Fibroblast of lung (primary cell): ENCODE data around the gene ZNF423. TPM values are rescaled to one million over a fixed set of nuclear protein-coding genes. Genes with fewer than 3 reads are reported as not detected.

Source experiments
- DNase-seq, 2 donors: peaks; one replicate each; pipeline versions ENCODE4 v3.0.0 to v3.0.0-alpha.2; 2010; ENCODE audit warnings: low read depth in 2 of 2
- H2AFZ ChIP-seq: 2 replicates; pipeline ENCODE4 v1.5.1; 2012; ENCODE audit warnings: low read length, control low read depth, inconsistent platforms
- H3K27ac ChIP-seq: 2 replicates; pipeline ENCODE4 v1.5.1; 2011; ENCODE audit warnings: low read length, control low read depth; ENCODE audit not compliant: insufficient read depth
- H3K27me3 ChIP-seq: 2 replicates; pipeline ENCODE4 v1.5.1; 2011; ENCODE audit warnings: mild to moderate bottlenecking, low read length; ENCODE audit not compliant: control insufficient read depth, insufficient read depth
- H3K36me3 ChIP-seq: 2 replicates; pipeline ENCODE4 v1.5.1; 2011; ENCODE audit warnings: low read length; ENCODE audit not compliant: control insufficient read depth, insufficient read depth
- H3K4me1 ChIP-seq: 2 replicates; pipeline ENCODE4 v1.5.1; 2011; ENCODE audit warnings: low read length; ENCODE audit not compliant: control insufficient read depth, insufficient read depth; ENCODE audit errors: extremely low read depth
- H3K4me2 ChIP-seq: 2 replicates; pipeline ENCODE4 v1.5.1; 2011; ENCODE audit warnings: low read length, control low read depth; ENCODE audit not compliant: insufficient read depth; ENCODE audit errors: extremely low read depth
- H3K4me3 ChIP-seq, 4 experiments: fragments of 200-600 bp in 1 of 4; sonication (generic) in 1 of 4; replicated peaks in 1 of 4; 2 replicates each; pipeline ENCODE4 v1.5.1; 2011 to 2016; ENCODE audit warnings: low read length in 4 of 4, low read depth in 3 of 4, mild to moderate bottlenecking in 3 of 4, control low read depth in 2 of 4, inconsistent platforms in 1 of 4, mixed read lengths in 1 of 4; ENCODE audit not compliant: insufficient read depth in 1 of 4; ENCODE audit errors: control extremely low read depth in 1 of 4
- H3K79me2 ChIP-seq: 2 replicates; pipeline ENCODE4 v1.5.1; 2012; ENCODE audit warnings: mild to moderate bottlenecking, low read length, inconsistent platforms; ENCODE audit not compliant: control insufficient read depth, insufficient read depth
- H3K9ac ChIP-seq: 2 replicates; pipeline ENCODE4 v1.5.1; 2011; ENCODE audit warnings: mild to moderate bottlenecking, low read length, control low read depth; ENCODE audit not compliant: insufficient read depth
- H3K9me3 ChIP-seq: 2 replicates; pipeline ENCODE4 v1.5.1; 2012; ENCODE audit warnings: low read depth, low read length; ENCODE audit not compliant: control insufficient read depth, insufficient read depth
- H4K20me1 ChIP-seq: 2 replicates; pipeline ENCODE4 v1.5.1; 2011; ENCODE audit warnings: low read length; ENCODE audit not compliant: control insufficient read depth, insufficient read depth; ENCODE audit errors: extremely low read depth
- CTCF ChIP-seq, 2 donors: IDR thresholded peaks in 1 of 2; conservative IDR thresholded peaks in 1 of 2; 1 replicate in 1 of 2; 2 replicates in 1 of 2; pipeline ENCODE4 v1.5.1; 2011 to 2012; ENCODE audit warnings: low read length in 2 of 2, control low read depth in 1 of 2, inconsistent platforms in 1 of 2, low read depth in 1 of 2, mild to moderate bottlenecking in 1 of 2
- EZH2 ChIP-seq: IDR thresholded peaks from 2 replicates; pipeline ENCODE4 v1.5.1; 2012; ENCODE audit warnings: low read length, control low read depth, mild to moderate bottlenecking; ENCODE audit errors: missing control alignments
- polyA plus RNA-seq, 2 donors: library from polyadenylated mRNA; depleted of rRNA in 1 of 2; stranded (reverse) in 1 of 2; unstranded in 1 of 2; fragments of >200 nt; gene quantifications; 2 replicates each; pipeline ENCODE4 v1.2.1, GENCODE V29; 2011 to 2012; ENCODE audit warnings: missing spikeins in 1 of 2
- total RNA-seq: library from RNA; depleted of rRNA; stranded (reverse); fragments of >200 nt; gene quantifications from 2 replicates; pipeline ENCODE4 v1.2.1, GENCODE V29; 2014

The ZNF423 gene
- total and polyA plus RNA-seq, 2 donors (not counting 1 experiment from before 2014, with no cell fraction given) = 0.07 to 0.17 TPM

- Histone ChIP-seq H3K4me3 (no peak overlapping the region), H2AFZ (no peak overlapping the region), H3K79me2 (no peaks in the 10 kb centered on the region), H3K4me2 (no peak overlapping the region), H3K4me1 (no peaks in the 10 kb centered on the region), H3K9ac (no peak overlapping the region), H3K27me3 (no peaks in the 10 kb centered on the region), H3K36me3 (no peaks in the 10 kb centered on the region), H4K20me1 (no peaks in the 10 kb centered on the region), H3K27ac (no peak overlapping the region), H3K9me3 (no peaks in the 10 kb centered on the region)
- TF ChIP-seq EZH2 = no peak
- no peak for TF ChIP-seq CTCF (conservative IDR thresholded peaks at IDR 0.05 in 1 of 2, IDR thresholded peaks at IDR 0.05 in 1 of 2; ENCODE audit: low read depth in 1 of 2, low read length in 2 of 2)
- no peak for DNase-seq
Measured at GRCh38 chr16:49767414-49767813, 88.5 kb downstream of the ZNF423 start.

GRCh38 chr16:49766225-49766624 lies 89.7 kb downstream of the ZNF423 start:
- H2AFZ ChIP-seq = no peak overlapping the region
- H3K9me3 ChIP-seq = no peaks in the 10 kb centered on the region
- H3K4me3 ChIP-seq = no peak overlapping the region
- no peak overlapping the region for H3K9ac ChIP-seq
- no peaks in the 10 kb centered on the region for H3K79me2 ChIP-seq
- no peak overlapping the region for H3K4me2 ChIP-seq
- DNase-seq = no peak
- no peaks in the 10 kb centered on the region for H3K27me3 ChIP-seq
- H3K4me1 ChIP-seq = no peaks in the 10 kb centered on the region
- H3K36me3 ChIP-seq = no peaks in the 10 kb centered on the region
- no peaks in the 10 kb centered on the region for H4K20me1 ChIP-seq
- H3K27ac ChIP-seq = no peak overlapping the region
- TF ChIP-seq CTCF (conservative IDR thresholded peaks at IDR 0.05 in 1 of 2, IDR thresholded peaks at IDR 0.05 in 1 of 2; ENCODE audit: low read depth in 1 of 2, low read length in 2 of 2) (no peak), EZH2 (no peak)

GRCh38 chr16:49763826-49764225 lies 92.1 kb downstream of the ZNF423 start:
- H3K4me1 ChIP-seq = no peaks in the 10 kb centered on the region
- H3K36me3 ChIP-seq = no peaks in the 10 kb centered on the region
- no peak overlapping the region for H2AFZ ChIP-seq
- H3K9me3 ChIP-seq = no peaks in the 10 kb centered on the region
- H3K27me3 ChIP-seq = no peaks in the 10 kb centered on the region
- peak in 1 of 2 donors; percentile 70 for DNase-seq
- no peak overlapping the region for H3K4me2 ChIP-seq
- H3K79me2 ChIP-seq = no peaks in the 10 kb centered on the region
- TF ChIP-seq EZH2 = no peak
- no peak for TF ChIP-seq CTCF (conservative IDR thresholded peaks at IDR 0.05 in 1 of 2, IDR thresholded peaks at IDR 0.05 in 1 of 2; ENCODE audit: low read depth in 1 of 2, low read length in 2 of 2)
- H3K27ac ChIP-seq = no peak overlapping the region
- H3K4me3 ChIP-seq = no peak overlapping the region
- H4K20me1 ChIP-seq = no peaks in the 10 kb centered on the region
- H3K9ac ChIP-seq = no peak overlapping the region
